COLO829 (cell line): ENCODE data around the gene SDK2.

Experiments
- DNase-seq: peaks from one replicate; pipeline ENCODE4 v3.0.0; 2012; ENCODE audit warnings: low spot score

Gene SDK2

GRCh38 chr17:73447319-73447718, 196.9 kb downstream of the SDK2 start:
- DNase-seq = no peak

GRCh38 chr17:73446617-73447016, 197.6 kb downstream of the SDK2 start:
- no peak for DNase-seq

GRCh38 chr17:73445466-73445865, 198.8 kb downstream of the SDK2 start:
- DNase-seq = no peak

- no peak for DNase-seq
Measured at GRCh38 chr17:73444021-73444420, 200.2 kb downstream of the SDK2 start.

- no peak for DNase-seq
Measured at GRCh38 chr17:73439597-73439996, 204.6 kb downstream of the SDK2 start.

GRCh38 chr17:73437826-73438225, 206.4 kb downstream of the SDK2 start:
- no peak for DNase-seq

- no peak for DNase-seq
Measured at GRCh38 chr17:73436954-73437353, 207.3 kb downstream of the SDK2 start.

GRCh38 chr17:73435412-73435811, 208.8 kb downstream of the SDK2 start:
- no peak for DNase-seq

GRCh38 chr17:73434154-73434553, 210.1 kb downstream of the SDK2 start:
- DNase-seq = no peak

GRCh38 chr17:73433501-73433900, 210.7 kb downstream of the SDK2 start:
- DNase-seq = no peak

- no peak for DNase-seq
Measured at GRCh38 chr17:73432624-73433190, 211.5 kb downstream of the SDK2 start.

GRCh38 chr17:73431401-73432205, 212.6 kb downstream of the SDK2 start:
- no peak for DNase-seq

GRCh38 chr17:73430848-73431247, 213.4 kb downstream of the SDK2 start:
- DNase-seq = no peak

- no peak for DNase-seq
Measured at GRCh38 chr17:73430165-73430680, 214.0 kb downstream of the SDK2 start.

- peak; percentile 76 for DNase-seq
Measured at GRCh38 chr17:73429440-73430164, 214.6 kb downstream of the SDK2 start.

GRCh38 chr17:73427198-73427597, 217.0 kb downstream of the SDK2 start:
- DNase-seq = no peak

GRCh38 chr17:73424571-73424970, 219.7 kb downstream of the SDK2 start:
- no peak for DNase-seq

- DNase-seq = no peak
Measured at GRCh38 chr17:73423806-73424205, 220.4 kb downstream of the SDK2 start.

- no peak for DNase-seq
Measured at GRCh38 chr17:73423159-73423715, 221.0 kb downstream of the SDK2 start.

GRCh38 chr17:73422121-73422520, 222.1 kb downstream of the SDK2 start:
- DNase-seq = no peak

GRCh38 chr17:73420897-73421296, 223.3 kb downstream of the SDK2 start:
- DNase-seq = peak; percentile 40

- no peak for DNase-seq
Measured at GRCh38 chr17:73419881-73420280, 224.4 kb downstream of the SDK2 start.

- no peak for DNase-seq
Measured at GRCh38 chr17:73419051-73419450, 225.2 kb downstream of the SDK2 start.
